ENCODE data around the gene DGKQ. TPM values are rescaled to one million over a fixed set of nuclear protein-coding genes. Genes with fewer than 3 reads are reported as not detected.
"Not testable (repeated sequence)": the region's sequence is repeated elsewhere in the genome, so short reads cannot be mapped to it uniquely, and the experiment has no call there.

DGKQ gene
- total RNA-seq, 1 donor from 2014 or later, result 4.8 TPM

GRCh38 chr4:993111-994029, 20.0 kb upstream of the DGKQ start, which contains the start of gene SLC26A1:
TSS of gene SLC26A1 (minus strand) at chr4:993404. CDS start at chr4:991703, 1,701 bp downstream.
- no peak for DNase-seq

GRCh38 chr4:992297-993110, 19.1 kb upstream of the DGKQ start:
- DNase-seq, result no peak

DNA sequence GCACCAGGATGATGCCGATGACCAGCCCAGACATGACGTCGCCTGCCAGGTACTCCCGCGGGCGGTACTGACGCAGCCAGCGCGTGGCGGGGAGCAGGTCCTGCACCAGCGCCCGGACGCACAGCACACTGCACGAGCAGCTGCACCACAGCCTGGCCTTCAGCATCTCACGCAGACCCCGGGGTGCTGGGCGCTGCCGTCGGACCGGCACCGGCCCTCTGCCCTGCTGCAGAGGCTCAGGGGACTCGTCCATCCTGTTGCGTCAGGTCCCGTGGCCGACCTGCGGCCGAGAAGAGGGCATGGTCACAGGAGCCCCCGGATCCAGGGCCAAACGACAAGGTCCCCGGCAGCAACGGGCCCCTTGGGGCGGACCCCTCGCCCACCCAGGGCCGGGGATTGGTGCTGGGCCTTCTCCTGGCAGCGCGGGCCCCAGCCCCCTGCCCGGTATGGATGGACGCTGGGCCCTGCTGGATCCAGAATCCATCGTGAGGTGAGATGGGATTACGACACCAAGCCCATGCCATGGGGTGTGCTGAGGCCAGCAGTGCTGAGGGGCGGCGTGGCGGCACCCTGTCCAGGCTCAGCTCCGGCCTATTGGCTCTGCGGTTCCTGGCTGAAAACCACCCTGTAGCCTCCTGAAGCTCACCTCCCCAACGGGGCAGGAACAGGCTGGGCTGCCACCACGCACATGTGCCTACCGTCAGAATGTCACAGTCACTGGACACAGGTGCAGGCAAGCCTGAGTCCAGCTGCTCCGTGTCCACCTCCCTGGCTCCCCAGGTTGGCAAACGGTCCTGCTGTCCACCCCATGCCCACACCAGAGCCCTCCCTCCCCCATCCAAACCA, 18.3 kb upstream of the DGKQ start:
- no peak for DNase-seq

GRCh38 chr4:990746-991367, 17.5 kb upstream of the DGKQ start:
- DNase-seq, result no peak

- DNase-seq, result no peak
These were observed 16.5 kb upstream of the DGKQ start for GRCh38 chr4:989722-990471.

DNA sequence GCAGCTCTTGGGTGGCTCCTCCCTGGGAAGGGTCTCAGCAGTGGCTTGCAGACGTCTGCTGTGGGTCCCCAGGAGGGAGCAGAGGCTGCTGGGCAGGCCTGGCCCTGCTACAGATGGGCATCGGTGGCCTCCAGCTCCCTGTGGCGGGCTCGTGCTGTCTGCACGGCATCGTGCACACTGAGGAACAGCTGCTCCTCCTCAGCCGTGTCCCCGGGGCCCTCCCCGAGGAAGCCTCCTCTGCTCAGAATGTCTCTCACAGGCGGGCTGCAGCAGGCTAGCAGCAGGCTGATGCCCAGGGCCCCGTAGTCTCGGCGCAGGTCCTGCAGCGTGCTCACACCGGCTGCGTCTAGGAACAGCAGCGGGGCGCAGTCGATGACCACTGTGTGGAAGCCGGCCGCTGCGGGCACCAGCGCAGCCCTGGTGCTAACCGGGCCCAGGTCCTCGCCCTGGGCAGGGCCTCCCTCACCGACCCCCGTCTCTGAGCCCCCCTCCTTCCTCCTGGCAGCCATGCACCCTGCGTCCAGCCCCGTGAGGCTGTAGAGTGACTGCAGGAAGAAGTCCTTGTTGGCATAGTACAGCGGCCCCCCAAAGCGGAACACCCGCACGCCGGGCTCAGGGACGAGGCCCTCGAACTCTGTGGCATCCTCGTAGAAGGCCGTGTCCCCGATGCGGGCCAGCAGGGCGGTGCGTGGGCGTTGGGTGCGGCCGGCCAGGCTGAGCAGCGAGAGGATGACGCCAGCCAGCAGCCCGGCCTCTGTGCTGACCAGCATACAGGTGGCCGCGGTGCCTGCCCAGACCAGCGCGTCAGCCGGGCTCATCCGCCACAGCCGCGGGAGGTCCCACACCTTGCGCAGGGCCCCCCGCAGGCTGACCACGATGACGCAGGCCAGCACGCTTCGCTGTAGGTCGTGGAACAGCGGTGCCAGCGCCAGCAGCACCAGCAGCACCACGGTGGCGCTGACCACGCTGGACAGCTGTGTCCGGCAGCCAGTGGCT, 15.7 kb upstream of the DGKQ start:
- no peak for DNase-seq

DNA sequence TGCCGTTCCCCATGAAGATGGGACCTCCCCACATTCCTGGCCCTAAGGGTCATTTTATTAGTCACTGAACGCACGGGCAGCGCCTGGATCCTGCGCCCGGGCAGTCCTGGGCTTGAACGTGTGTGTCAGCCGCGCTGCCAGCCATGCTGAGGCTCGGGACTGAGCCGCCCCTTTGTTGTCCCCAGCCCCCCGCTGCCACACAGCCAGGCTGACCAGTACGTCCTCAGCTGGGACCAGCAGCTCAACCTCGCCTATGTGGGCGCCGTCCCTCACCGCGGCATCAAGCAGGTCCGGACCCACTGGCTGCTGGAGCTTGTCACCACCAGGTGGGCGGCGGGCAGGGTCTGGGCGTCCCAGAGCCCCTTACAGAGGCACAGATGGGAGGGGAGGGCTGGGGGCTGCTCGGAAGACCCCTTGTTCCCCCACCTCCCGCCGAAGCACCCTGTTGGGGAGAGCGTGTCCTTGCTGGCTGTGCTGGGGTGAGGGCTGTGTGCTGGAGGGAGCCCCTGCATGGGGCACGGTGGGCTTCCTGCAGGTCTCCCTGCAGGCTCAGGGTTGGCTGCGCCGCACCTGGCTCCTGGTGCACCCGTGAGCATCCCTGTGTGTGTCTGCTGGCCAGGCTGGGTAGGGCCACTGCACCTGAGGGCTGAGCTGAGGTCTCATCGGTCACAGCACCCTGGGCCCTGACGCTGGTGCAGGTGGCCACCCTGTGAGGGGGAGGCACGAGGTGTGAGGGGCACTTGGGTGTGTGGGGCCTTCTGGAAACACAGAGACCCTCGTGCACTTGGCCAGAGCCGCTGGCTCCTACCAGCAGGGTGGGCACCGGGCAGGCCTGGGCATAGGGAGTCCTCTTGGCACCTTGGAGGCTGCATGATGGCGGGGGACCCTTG, 14.5 kb upstream of the DGKQ start:
- DNase-seq, result no peak

DNA sequence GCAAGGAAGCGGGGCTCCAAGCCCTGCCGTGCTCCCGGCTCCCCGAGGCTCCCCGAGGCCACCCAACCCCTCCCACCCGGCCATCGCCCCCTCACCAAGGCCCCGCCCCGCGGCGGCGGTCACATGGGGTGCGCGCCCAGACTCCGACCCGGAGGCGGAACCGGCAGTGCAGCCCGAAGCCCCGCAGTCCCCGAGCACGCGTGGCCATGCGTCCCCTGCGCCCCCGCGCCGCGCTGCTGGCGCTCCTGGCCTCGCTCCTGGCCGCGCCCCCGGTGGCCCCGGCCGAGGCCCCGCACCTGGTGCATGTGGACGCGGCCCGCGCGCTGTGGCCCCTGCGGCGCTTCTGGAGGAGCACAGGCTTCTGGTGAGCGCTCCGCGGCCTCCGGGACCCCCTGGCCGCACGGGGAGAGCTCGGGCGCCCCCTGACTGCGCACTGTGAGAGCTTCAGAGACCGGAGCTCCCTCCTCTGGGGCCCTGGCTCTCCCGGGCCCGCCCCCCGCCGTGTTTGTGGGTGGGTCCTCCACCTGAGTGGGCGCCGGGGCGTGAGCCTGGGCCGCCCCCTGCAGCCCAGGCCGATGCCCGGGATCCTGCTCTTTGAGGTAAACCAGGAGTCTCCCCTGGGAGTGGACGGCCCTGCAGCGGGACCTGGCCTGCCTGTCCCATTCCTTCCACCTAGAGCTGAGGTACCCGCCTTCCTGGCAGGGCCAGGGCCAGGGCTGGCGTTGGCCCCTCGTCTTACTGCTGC, 13.7 kb upstream of the DGKQ start, which contains the start of gene IDUA:
TSS of gene IDUA (plus strand) at position 166 of the 745 bp plus-strand sequence. CDS start at position 207, 41 bp downstream.
- DNase-seq, result no peak

DNA sequence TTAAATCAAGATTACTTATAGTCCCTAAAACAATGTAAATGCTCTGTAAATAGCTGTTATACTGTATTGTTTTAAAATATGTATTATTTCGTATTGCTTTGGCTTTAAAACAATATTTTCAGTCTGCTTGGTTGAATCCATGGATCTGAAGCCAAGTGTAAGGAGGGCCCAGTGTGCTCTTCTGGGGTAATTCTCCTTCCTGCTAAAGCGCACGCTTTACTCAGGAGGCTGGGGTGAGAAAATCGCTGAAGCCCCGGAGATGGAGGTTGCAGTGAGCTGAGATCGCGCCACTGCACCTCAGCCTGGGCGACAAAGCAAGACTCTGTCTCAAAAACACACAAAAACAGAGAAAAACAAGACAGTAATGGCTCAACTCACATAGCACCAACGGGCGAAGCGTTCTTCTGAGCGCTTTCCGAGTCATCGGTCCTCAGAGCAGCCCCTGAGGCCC, 13.1 kb upstream of the DGKQ start:
- DNase-seq, result no peak

DNA sequence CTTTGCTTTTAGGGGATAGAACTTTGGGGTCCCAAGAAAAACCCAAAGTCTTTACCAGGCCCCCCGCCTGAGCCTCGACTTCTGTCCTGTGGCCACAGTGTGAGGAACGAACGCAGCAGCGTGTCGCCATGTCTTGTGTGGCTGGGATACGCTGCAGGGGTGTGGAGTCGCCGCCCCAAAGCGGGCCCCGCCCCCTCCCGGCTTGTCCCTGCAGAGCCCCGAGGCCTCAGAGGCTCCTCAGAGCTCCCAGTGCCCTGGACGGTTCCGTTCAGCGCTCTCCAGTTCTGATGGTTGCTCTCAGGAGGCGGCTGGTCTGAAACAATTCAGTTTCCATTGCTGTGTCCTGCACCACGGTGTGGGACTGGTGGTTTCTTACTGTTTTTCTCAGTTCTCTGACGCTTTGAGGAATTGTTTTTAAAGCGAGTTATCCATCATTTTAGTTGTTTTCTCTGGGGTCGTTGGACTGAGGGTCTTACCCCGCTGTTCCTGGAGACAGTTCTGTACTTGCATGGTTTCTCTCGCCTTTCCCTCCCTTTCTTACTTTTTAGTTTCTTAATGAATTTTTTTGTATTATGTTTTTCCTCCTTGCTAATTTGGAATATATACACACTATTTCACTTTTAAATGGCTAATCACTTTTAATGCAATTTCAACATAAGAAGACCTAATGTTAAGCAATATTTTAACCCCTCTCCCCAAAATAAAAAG, 11.9 kb upstream of the DGKQ start:
- DNase-seq, result no peak

DNA sequence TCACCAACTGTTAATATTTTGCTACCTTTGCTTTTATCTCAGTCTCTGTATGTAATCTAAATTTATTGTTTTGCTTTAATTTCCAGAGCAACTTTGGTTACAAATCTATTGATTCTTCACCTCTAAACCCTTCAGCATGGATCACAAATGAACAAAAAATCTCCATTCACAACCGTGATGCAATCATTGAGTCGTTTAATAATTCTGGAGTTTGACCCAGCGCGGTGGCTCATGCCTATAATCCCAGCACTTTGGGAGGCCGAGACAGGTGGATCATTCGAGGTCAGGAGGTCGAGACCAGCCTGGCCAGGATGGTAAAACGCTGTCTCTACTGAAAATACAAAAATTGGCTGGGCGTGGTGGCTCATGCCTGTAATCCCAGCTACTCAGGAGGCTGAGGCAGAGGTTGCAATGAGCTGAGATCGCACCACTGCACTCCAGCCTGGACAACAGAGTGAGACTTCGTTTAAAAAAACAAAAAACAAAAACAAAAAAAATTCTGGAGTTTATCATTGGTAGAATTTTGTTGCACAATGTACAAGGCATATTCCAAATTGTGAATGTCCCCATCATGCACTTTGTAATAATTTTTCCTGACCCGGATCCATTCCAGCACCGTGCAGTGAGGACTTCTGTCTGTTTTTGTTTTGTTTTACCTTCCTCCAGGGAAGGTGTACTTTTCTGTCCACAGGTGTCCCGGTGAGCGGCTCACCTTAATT, 11.1 kb upstream of the DGKQ start:
- no peak for DNase-seq

- DNase-seq, result no peak
These were observed 9.4 kb upstream of the DGKQ start for GRCh38 chr4:982814-983213.

DNA sequence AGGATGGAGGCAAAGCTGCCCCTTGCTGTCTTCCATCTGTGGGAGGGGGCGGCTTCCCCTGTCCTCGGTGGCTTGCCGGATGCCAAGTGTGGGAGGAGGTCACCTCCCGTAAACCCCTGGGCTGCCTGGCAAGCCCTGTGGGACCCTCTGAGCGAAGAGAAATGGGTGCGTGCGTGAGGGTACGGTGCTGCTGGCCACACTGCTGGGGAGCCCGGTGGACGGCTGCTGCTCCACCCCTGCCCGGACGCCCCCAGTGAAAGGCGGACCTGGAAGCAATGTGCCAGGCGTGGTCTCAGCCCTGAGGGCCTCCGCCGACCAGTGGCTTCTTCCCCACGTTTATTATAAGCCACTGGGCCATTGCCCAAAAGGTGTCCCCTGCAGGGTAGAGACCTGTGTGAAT, 8.9 kb upstream of the DGKQ start:
- no peak for DNase-seq

DNA sequence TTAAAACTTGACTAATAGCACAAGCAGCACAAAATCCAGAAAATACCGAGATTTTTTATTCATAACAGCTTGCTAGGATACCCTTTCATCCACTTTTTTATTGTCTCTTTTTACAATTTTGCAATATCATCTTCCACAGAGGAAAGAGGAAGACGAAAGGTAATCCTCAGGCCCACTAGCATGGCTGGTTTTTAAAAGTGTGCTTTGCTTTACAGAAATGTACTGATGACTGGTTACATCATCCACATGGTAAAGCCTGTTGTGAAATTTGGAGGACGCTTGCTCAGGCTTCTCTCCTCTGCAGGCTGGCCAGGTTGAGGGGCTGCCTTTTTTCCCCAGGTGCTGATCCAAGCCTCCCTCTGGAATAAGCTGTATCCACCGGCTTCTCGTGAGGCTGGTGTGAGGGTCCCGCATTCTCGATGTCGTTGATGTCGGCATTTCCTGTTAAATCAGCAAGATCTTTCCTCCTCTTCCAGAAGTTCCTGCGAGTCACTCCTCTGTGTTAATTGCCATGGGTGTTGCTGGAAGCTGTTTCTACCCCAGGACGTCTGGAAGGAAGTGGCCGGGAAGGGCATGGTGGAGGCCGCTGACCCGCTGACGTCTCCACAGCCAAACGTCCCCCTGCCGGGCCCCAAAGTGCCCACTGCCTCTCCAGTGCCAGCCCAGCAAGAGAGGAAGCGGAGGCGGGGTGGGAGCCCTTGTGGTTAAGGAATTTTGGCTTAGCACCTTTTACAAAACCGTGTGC, 5.8 kb upstream of the DGKQ start:
- no peak for DNase-seq

GRCh38 chr4:976016-976415, 2.6 kb upstream of the DGKQ start:
- DNase-seq, result not testable (repeated sequence)

DNA sequence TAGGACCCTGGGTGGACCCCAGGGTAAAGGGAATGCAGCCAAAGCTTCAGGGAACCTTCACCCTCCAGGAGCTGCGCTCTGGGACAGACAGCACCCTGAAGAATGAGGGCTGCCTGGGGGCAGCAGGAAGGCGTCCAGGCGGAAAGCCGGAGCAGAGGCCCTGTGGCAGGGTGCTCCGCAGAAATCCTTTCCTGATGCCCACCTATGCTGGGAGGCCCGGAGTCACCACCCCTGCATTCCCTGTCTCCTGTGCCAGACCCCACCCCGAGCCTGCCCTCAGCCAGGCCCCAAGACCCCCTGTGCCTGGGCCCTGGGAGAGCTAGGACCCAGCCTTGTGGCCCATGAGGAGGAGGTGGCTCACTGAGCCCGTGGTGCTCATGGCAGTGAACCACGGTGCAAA, 1.3 kb upstream of the DGKQ start:
- no peak for DNase-seq

All from skin of body (tissue), 2 donors.